IMR-90 (cell line): Measurements from ENCODE around the gene CHP1. TPM values are rescaled to one million over a fixed set of nuclear protein-coding genes. Genes with fewer than 3 reads are reported as not detected.
A peak's percentile ranks its signal among the peaks of the same experiment; 100 is the strongest.

ENCODE experiments used
- ATAC-seq: fragments of 200-7000 bp; cut with Tn5 transposase; 2 replicates; pipeline ENCODE4 v1.9.1; 2020; ENCODE audit warnings: low read depth, mild to moderate bottlenecking, moderate library complexity
- BruUV-seq: library from RNA; stranded (reverse); fragments of 400-500 nt; replicated peaks from 2 replicates; lab custom pipeline; 2021; lab: Mats Ljungman, UMichigan
- CTCF ChIA-PET: fragments of 300-600 bp; formaldehyde crosslinking; extraction: SDS; loops from one replicate; lab custom pipeline; 2021; ENCODE audit warnings: antibody characterized with exemption; lab: Yijun Ruan, JAX
- POLR2A ChIA-PET: fragments of 300-600 bp; sonication (Branson Sonifier 250); formaldehyde crosslinking; loops from one replicate; lab custom pipeline; 2022; ENCODE audit warnings: antibody characterized with exemption; ENCODE audit not compliant: unreplicated experiment; lab: Charles Lee
- DNase-seq: peaks from one replicate; pipeline ENCODE4 v3.0.0; 2013
- H2AFZ ChIP-seq: replicated peaks from 2 replicates; pipeline ENCODE3; 2013; ENCODE audit warnings: low read length, mild to moderate bottlenecking; ENCODE audit not compliant: poor library complexity
- H2AK5ac ChIP-seq: 2 replicates; pipeline ENCODE4 v1.6.1; 2013; ENCODE audit warnings: low read depth, low read length, inconsistent platforms
- H2AK9ac ChIP-seq: replicated peaks from 2 replicates; pipeline ENCODE3; 2013; ENCODE audit warnings: mild to moderate bottlenecking, low read depth, low read length, moderate library complexity; ENCODE audit not compliant: poor library complexity
- H2BK120ac ChIP-seq: 2 replicates; pipeline ENCODE4 v1.6.1; 2013; ENCODE audit warnings: low read depth, low read length, inconsistent platforms
- H2BK15ac ChIP-seq: 3 replicates; pipeline ENCODE4 v1.6.1; 2013; ENCODE audit warnings: low read depth, low read length, inconsistent platforms
- H2BK20ac ChIP-seq: 2 replicates; pipeline ENCODE4 v1.6.1; 2013; ENCODE audit warnings: low read depth, mild to moderate bottlenecking, inconsistent platforms, low read length, moderate library complexity
- H2BK5ac ChIP-seq: 2 replicates; pipeline ENCODE4 v1.6.1; 2013; ENCODE audit warnings: mild to moderate bottlenecking, low read depth, low read length, inconsistent platforms; ENCODE audit not compliant: poor library complexity, severe bottlenecking
- H3K14ac ChIP-seq: replicated peaks from 2 replicates; pipeline ENCODE4 v1.6.1; 2013; ENCODE audit warnings: low read depth, low read length, inconsistent platforms
- H3K18ac ChIP-seq: 2 replicates; pipeline ENCODE4 v1.6.1; 2013; ENCODE audit warnings: low read depth, low read length, control low read depth
- H3K23ac ChIP-seq: 2 replicates; pipeline ENCODE4 v1.6.1; 2013; ENCODE audit warnings: low read depth, low read length, inconsistent platforms
- H3K27ac ChIP-seq: 2 replicates; pipeline ENCODE4 v1.5.1; 2013; ENCODE audit warnings: mild to moderate bottlenecking, control low read depth, low read length; ENCODE audit not compliant: insufficient read depth
- H3K27me3 ChIP-seq: 2 replicates; pipeline ENCODE4 v1.6.1; 2013; ENCODE audit warnings: low read length; ENCODE audit not compliant: control insufficient read depth, insufficient read depth
- H3K36me3 ChIP-seq: 2 replicates; pipeline ENCODE4 v1.6.1; 2013; ENCODE audit warnings: low read length, mixed read lengths; ENCODE audit not compliant: control insufficient read depth, insufficient read depth
- H3K4ac ChIP-seq: 2 replicates; pipeline ENCODE4 v1.6.1; 2013; ENCODE audit warnings: low read depth, low read length, inconsistent platforms
- H3K4me1 ChIP-seq: 2 replicates; pipeline ENCODE4 v1.6.1; 2013; ENCODE audit warnings: low read length, mixed read lengths; ENCODE audit not compliant: control insufficient read depth, insufficient read depth
- H3K4me2 ChIP-seq: 2 replicates; pipeline ENCODE4 v1.6.1; 2013; ENCODE audit warnings: low read depth, mild to moderate bottlenecking, control low read depth, low read length, moderate library complexity
- H3K4me3 ChIP-seq: 2 replicates; pipeline ENCODE4 v1.5.1; 2013; ENCODE audit warnings: low read depth, mild to moderate bottlenecking, control low read depth, low read length, moderate library complexity; ENCODE audit not compliant: insufficient read depth
- H3K56ac ChIP-seq: 2 replicates; pipeline ENCODE4 v1.6.1; 2013; ENCODE audit warnings: low read length, inconsistent platforms; ENCODE audit not compliant: insufficient read depth; ENCODE audit errors: extremely low read depth
- H3K79me1 ChIP-seq, 2 experiments: 2 replicates each; pipeline ENCODE4 v1.6.1; 2013; ENCODE audit warnings: low read length in 2 of 2, inconsistent platforms in 1 of 2, low read depth in 1 of 2
- H3K9ac ChIP-seq: 2 replicates; pipeline ENCODE4 v1.6.1; 2013; ENCODE audit warnings: low read depth, low read length, control low read depth
- H3K9me1 ChIP-seq: 2 replicates; pipeline ENCODE4 v1.6.1; 2013; ENCODE audit warnings: low read length, inconsistent platforms; ENCODE audit not compliant: insufficient read depth
- H3K9me3 ChIP-seq: 2 replicates; pipeline ENCODE4 v1.6.1; 2013; ENCODE audit warnings: low read length; ENCODE audit not compliant: control insufficient read depth, insufficient read depth
- H4K20me1 ChIP-seq: 2 replicates; pipeline ENCODE4 v1.6.1; 2013; ENCODE audit warnings: low read length, inconsistent platforms; ENCODE audit not compliant: insufficient read depth
- H4K5ac ChIP-seq: 2 replicates; pipeline ENCODE4 v1.6.1; 2013; ENCODE audit warnings: mild to moderate bottlenecking, low read depth, low read length, control low read depth
- H4K8ac ChIP-seq, 2 experiments: 2 replicates each; pipeline ENCODE4 v1.6.1; 2013; ENCODE audit warnings: low read depth in 2 of 2, low read length in 2 of 2, control low read depth in 1 of 2, inconsistent platforms in 1 of 2
- H4K91ac ChIP-seq: 2 replicates; pipeline ENCODE4 v1.6.1; 2013; ENCODE audit warnings: low read depth, low read length, inconsistent platforms; ENCODE audit not compliant: insufficient read depth
- BHLHE40 ChIP-seq: fragments of 150-350 bp; IDR thresholded peaks from 2 replicates; pipeline ENCODE4 v1.6.1; 2016; ENCODE audit warnings: mild to moderate bottlenecking, low read depth, low read length
- CEBPB ChIP-seq: IDR thresholded peaks from 2 replicates; pipeline ENCODE4 v1.6.1; 2012; ENCODE audit warnings: low read depth, low read length, improper control_type of control experiment
- FOS ChIP-seq: fragments of 150-350 bp; IDR thresholded peaks from 2 replicates; pipeline ENCODE4 v1.6.1; 2016; ENCODE audit warnings: low read depth, low read length
- MAFK ChIP-seq: IDR thresholded peaks from 2 replicates; pipeline ENCODE4 v1.6.1; 2012; ENCODE audit warnings: low read depth, low read length, improper control_type of control experiment
- NFE2L2 ChIP-seq: fragments of 150-350 bp; IDR thresholded peaks from 2 replicates; pipeline ENCODE4 v1.6.1; 2016; ENCODE audit warnings: low read depth, mild to moderate bottlenecking, low read length
- WGBS, 2 experiments: methylation state at CpG; one replicate each; pipeline versions ENCODE4 v1.1.5 to v1.1.7; 2013; ENCODE audit warnings: missing lambda C conversion rate in 2 of 2; ENCODE audit not compliant: insufficient read length in 1 of 2; ENCODE audit errors: extremely low coverage in 2 of 2; 5-methylcytosine and 5-hydroxymethylcytosine counted together
- dilution Hi-C: fragments of 300-500 bp; cut with HindIII; formaldehyde crosslinking; loops from one replicate; pipeline ENCODE4 v1.14.3; 2018; ENCODE audit warnings: low sequenced_read_pairs; ENCODE audit not compliant: unreplicated experiment
- in situ Hi-C: fragments of 300-500 bp; cut with MboI; formaldehyde crosslinking; loops from 3 replicates; pipeline ENCODE4 v1.14.3; 2019; ENCODE audit warnings: low sequenced_read_pairs, inconsistent platforms, mixed read lengths
- intact Hi-C: fragments of 100-400 bp; cut with micrococcal nuclease; formaldehyde crosslinking; loops from 2 replicates; pipeline ENCODE4 v1.10.0; 2022
- polyA plus RNA-seq, 3 experiments: library from polyadenylated mRNA; depleted of rRNA; stranded (reverse); fragments of >200 nt; gene quantifications; 2 replicates each; pipeline ENCODE4 v1.2.3, GENCODE V29; 2012; ENCODE audit warnings: low replicate concordance in 1 of 3
- total RNA-seq: library from RNA; depleted of rRNA; stranded (reverse); fragments of >200 nt; gene quantifications from 2 replicates; pipeline ENCODE4 v1.2.3, GENCODE V29; 2012
- TF ChIP-seq, protein P1 (sequence below): fragments of 150-350 bp; IDR thresholded peaks from 2 replicates; pipeline ENCODE4 v1.6.1; 2016; ENCODE audit warnings: low read depth, mild to moderate bottlenecking, low read length, moderate library complexity, borderline replicate concordance
- TF ChIP-seq, protein P2 (sequence below): fragments of 150-350 bp; IDR thresholded peaks from 2 replicates; pipeline ENCODE4 v1.6.1; 2017; ENCODE audit warnings: mild to moderate bottlenecking, antibody characterized with exemption, low read length, low read depth

Gene CHP1
- total and polyA plus RNA-seq, 2 of the 4 experiments (the other 2 are of a cell fraction) = 39.2 to 96.1 TPM

DNA sequence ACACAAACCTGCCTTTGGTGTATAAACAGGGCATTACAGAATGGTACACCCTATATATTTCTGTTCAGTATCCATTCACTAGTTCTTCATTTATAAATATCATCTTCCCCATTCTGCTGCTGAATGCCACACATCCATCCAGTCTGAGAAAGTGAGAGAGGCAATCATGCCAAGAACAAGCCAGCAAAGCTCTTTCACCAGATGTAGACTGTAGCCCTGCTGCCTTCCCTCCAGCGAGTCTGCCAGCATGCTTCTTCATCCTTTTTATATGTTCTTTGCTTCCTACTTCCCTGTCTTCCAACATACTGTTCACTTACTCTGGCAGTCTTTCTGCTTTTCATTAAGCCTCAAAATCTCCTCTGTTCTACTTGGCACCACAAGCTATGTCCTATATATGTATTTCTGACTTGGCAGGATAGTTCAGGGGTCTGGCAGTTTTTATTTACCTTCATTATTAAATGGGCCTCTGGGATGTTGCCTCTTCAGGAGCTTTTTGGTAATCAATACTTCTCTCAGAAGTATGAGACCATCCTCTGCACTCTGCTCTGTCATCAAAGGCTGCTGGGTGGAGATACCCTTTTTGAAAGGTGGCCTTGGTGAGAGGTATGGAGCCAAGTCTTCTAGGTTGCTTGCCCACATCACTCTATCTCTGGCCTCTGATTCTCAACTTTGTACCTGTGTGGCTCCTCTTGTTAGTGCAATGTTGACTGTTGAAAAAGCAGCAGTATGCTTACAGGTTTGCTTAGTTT lies 48.6 kb downstream of the CHP1 start (continued):
- TF ChIP-seq, protein P1, sequence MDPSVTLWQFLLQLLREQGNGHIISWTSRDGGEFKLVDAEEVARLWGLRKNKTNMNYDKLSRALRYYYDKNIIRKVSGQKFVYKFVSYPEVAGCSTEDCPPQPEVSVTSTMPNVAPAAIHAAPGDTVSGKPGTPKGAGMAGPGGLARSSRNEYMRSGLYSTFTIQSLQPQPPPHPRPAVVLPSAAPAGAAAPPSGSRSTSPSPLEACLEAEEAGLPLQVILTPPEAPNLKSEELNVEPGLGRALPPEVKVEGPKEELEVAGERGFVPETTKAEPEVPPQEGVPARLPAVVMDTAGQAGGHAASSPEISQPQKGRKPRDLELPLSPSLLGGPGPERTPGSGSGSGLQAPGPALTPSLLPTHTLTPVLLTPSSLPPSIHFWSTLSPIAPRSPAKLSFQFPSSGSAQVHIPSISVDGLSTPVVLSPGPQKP = no peak

DNA sequence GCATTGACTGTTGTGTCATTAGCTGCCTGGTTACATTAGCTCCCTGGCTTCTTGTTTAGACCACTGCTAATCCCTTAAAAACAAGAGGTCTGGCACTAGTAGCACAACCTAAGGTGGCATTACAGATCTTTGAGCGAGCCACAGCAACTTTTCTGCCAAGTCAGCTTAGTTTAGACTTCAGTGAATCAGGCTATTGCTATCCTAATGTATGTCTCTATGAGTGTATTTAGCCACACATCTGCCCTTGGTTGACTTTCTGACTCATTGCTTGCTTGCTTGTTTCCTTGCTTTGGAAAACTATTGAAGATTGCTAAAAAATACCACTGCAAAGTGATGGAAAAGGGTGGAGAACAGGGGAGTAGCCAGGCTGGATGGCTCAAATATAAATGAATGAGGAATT lies 50.2 kb downstream of the CHP1 start:
- peaks cover 9 to 23% of the 10 kb centered on the region in 2 experiments; a peak in 2 of 4 replicates for H3K79me1 ChIP-seq
- no peak overlapping the region for H2BK20ac ChIP-seq
- no peak overlapping the region for H3K9ac ChIP-seq
- H2BK15ac ChIP-seq = no peak overlapping the region
- no peak overlapping the region for H3K14ac ChIP-seq
- no peak overlapping the region for H3K4me3 ChIP-seq
- no peak overlapping the region for H2AK9ac ChIP-seq
- H3K23ac ChIP-seq = no peak overlapping the region
- peaks cover 6% of the 10 kb centered on the region for H3K4me1 ChIP-seq
- CTCF ChIA-PET = no interaction called here
- peak overlapping the region in 1 of 2 experiments; percentile 19; a peak in 1 of 4 replicates for H4K8ac ChIP-seq
- H3K4me2 ChIP-seq = peak overlapping the region; percentile 48; the same call in 1 of the 2 replicates
- H2BK5ac ChIP-seq = peak overlapping the region; percentile 17
- intact Hi-C loops = loop anchor here (5.0 kb wide), 1 partner anchor 51 kb away; the partner anchor contains the start of genes NUSAP1 and OIP5
- H3K4ac ChIP-seq = no peak overlapping the region
- ATAC-seq (peak; percentile 45), DNase-seq (peak; percentile 92)
- no peak overlapping the region for H4K91ac ChIP-seq
- H2AK5ac ChIP-seq = no peak overlapping the region; the same call in 1 of the 2 replicates
- H3K27me3 ChIP-seq = no peaks in the 10 kb centered on the region
- no peak overlapping the region for H4K5ac ChIP-seq
- H2BK120ac ChIP-seq = no peak overlapping the region
- peaks cover 3% of the 10 kb centered on the region; the same call in 1 of the 2 replicates for H4K20me1 ChIP-seq
- POLR2A ChIA-PET = no interaction called here
- in situ Hi-C loops = no loop called here
- peak; percentile 95 for TF ChIP-seq FOS
- TF ChIP-seq BHLHE40 = no peak
- TF ChIP-seq MAFK = peak; percentile 99
- TF ChIP-seq, protein P2, sequence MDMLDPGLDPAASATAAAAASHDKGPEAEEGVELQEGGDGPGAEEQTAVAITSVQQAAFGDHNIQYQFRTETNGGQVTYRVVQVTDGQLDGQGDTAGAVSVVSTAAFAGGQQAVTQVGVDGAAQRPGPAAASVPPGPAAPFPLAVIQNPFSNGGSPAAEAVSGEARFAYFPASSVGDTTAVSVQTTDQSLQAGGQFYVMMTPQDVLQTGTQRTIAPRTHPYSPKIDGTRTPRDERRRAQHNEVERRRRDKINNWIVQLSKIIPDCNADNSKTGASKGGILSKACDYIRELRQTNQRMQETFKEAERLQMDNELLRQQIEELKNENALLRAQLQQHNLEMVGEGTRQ = no peak
- TF ChIP-seq NFE2L2 = peak; percentile 61; the same call in 1 of the 2 replicates
- TF ChIP-seq CEBPB = peak; percentile 46; the same call in 1 of the 2 replicates
- no peaks in the 10 kb centered on the region for H3K9me3 ChIP-seq
- H3K36me3 ChIP-seq = peaks cover 10% of the 10 kb centered on the region
- no peak overlapping the region for H3K27ac ChIP-seq
- no CpG with 5 or more reads among the region's 1 CpG for WGBS, 2 experiments
- no peak overlapping the region for H2AFZ ChIP-seq
- peaks cover 8% of the 10 kb centered on the region for H3K9me1 ChIP-seq
- no peak overlapping the region for H3K56ac ChIP-seq
- H3K18ac ChIP-seq = no peak overlapping the region
- dilution Hi-C loops = no loop called here
- no TSS peak for BruUV-seq
